Prostate gland (tissue), 2 donors: ENCODE measurements around the gene SEL1L3. TPM values are rescaled to one million over a fixed set of nuclear protein-coding genes. Genes with fewer than 3 reads are reported as not detected.

Source experiments
- DNase-seq: peaks from one replicate; pipeline ENCODE4 v3.0.0-alpha.2; 2019; ENCODE audit warnings: low spot score
- H3K27ac ChIP-seq, 2 donors: fragments of 200-600 bp; sonication (generic); 2 replicates each; pipeline ENCODE4 v1.5.1; 2017 to 2019
- H3K27me3 ChIP-seq: fragments of 200-600 bp; sonication (generic); replicated peaks from 2 replicates; pipeline ENCODE4 v1.5.1; 2019; ENCODE audit not compliant: insufficient read depth
- H3K36me3 ChIP-seq, 2 donors: fragments of 200-600 bp; sonication (generic); 1 replicate in 1 of 2; 2 replicates in 1 of 2; pipeline versions ENCODE4 v1.5.1 to v1.8.1; 2017 to 2019
- H3K4me1 ChIP-seq: fragments of 200-600 bp; sonication (generic); replicated peaks from 2 replicates; pipeline ENCODE4 v1.5.1; 2019
- H3K4me3 ChIP-seq, 2 donors: fragments of 200-600 bp; sonication (generic); 2 replicates each; pipeline ENCODE4 v1.5.1; 2017 to 2019
- H3K9me3 ChIP-seq: fragments of 200-600 bp; sonication (generic); 2 replicates; pipeline ENCODE4 v1.5.1; 2017
- CTCF ChIP-seq, 4 experiments: fragments of 200-600 bp in 2 of 4; fragments of 450-650 bp in 2 of 4; sonication (generic) in 2 of 4; IDR thresholded peaks; 1 replicate in 3 of 4; 2 replicates in 1 of 4; pipeline ENCODE4 v1.5.1; 2016 to 2019; ENCODE audit warnings: antibody characterized with exemption in 4 of 4, mild to moderate bottlenecking in 2 of 4, moderate library complexity in 2 of 4
- POLR2A ChIP-seq: fragments of 450-650 bp; IDR thresholded peaks from one replicate; pipeline ENCODE4 v1.6.1; 2016; ENCODE audit warnings: antibody characterized with exemption, mild to moderate bottlenecking
- POLR2AphosphoS5 ChIP-seq: sonication (generic); formaldehyde crosslinking; IDR thresholded peaks from one replicate; pipeline ENCODE4 v1.6.1; 2017; ENCODE audit warnings: antibody characterized with exemption
- WGBS: methylation state at CpG from one replicate; pipeline ENCODE4 v1.1.5; 2018; 5-methylcytosine and 5-hydroxymethylcytosine counted together
- intact Hi-C: fragments of 100-400 bp; cut with DNase I; formaldehyde crosslinking; loops from one replicate; pipeline ENCODE4 v1.14.2; 2022
- total RNA-seq, 2 donors: library from RNA; depleted of rRNA; stranded (reverse); fragments of >200 nt; gene quantifications; one replicate each; pipeline ENCODE4 v1.1.0, GENCODE V29; 2016

SEL1L3 gene
- total RNA-seq, 2 donors from 2014 or later, result 22.2 to 26.1 TPM

GRCh38 chr4:25729564-25729963 is 133.2 kb downstream of the SEL1L3 start:
- no peaks in the 10 kb centered on the region for H3K9me3 ChIP-seq
- TF ChIP-seq POLR2A, result no peak
- no peak for TF ChIP-seq POLR2AphosphoS5
- TF ChIP-seq CTCF (IDR thresholded peaks at IDR 0.05), result no peak

GRCh38 chr4:25728886-25729285 is 133.9 kb downstream of the SEL1L3 start:
- Histone ChIP-seq H3K27ac (no peak overlapping the region), H3K4me1 (no peaks in the 10 kb centered on the region), H3K36me3 (no peaks in the 10 kb centered on the region), H3K27me3 (no peaks in the 10 kb centered on the region), H3K4me3 (no peak overlapping the region), H3K9me3 (no peaks in the 10 kb centered on the region)
- 48% methylated on average over 3 of the region's 3 CpGs for WGBS
- no peak for TF ChIP-seq CTCF (IDR thresholded peaks at IDR 0.05)
- no peak for TF ChIP-seq POLR2A
- intact Hi-C loops, result no loop called here
- DNase-seq, result no peak

More at GRCh38 chr4:25729564-25729963, 133.2 kb downstream of the SEL1L3 start:
- intact Hi-C loops, result no loop called here
- Histone ChIP-seq H3K4me1 (no peaks in the 10 kb centered on the region), H3K36me3 (no peaks in the 10 kb centered on the region), H3K27me3 (no peaks in the 10 kb centered on the region), H3K4me3 (no peak overlapping the region), H3K27ac (no peak overlapping the region)
- DNase-seq, result no peak
- 96% methylated on average over 9 of the region's 9 CpGs for WGBS

GRCh38 chr4:25727711-25728493 is 134.9 kb downstream of the SEL1L3 start:
- Histone ChIP-seq H3K9me3 (no peaks in the 10 kb centered on the region), H3K4me1 (no peaks in the 10 kb centered on the region), H3K4me3 (no peak overlapping the region), H3K36me3 (no peaks in the 10 kb centered on the region), H3K27me3 (no peaks in the 10 kb centered on the region), H3K27ac (no peak overlapping the region)
- intact Hi-C loops, result no loop called here
- TF ChIP-seq POLR2A, result no peak
- TF ChIP-seq POLR2AphosphoS5, result no peak
- no peak for TF ChIP-seq CTCF (IDR thresholded peaks at IDR 0.05)
- 88% methylated on average over 9 of the region's 9 CpGs for WGBS
- DNase-seq, result no peak

- Histone ChIP-seq H3K4me1 (no peaks in the 10 kb centered on the region), H3K36me3 (no peaks in the 10 kb centered on the region), H3K27me3 (no peaks in the 10 kb centered on the region), H3K4me3 (no peak overlapping the region), H3K27ac (no peak overlapping the region), H3K9me3 (no peaks in the 10 kb centered on the region)
- TF ChIP-seq POLR2AphosphoS5, result no peak
- no peak for TF ChIP-seq POLR2A
- no peak for TF ChIP-seq CTCF (IDR thresholded peaks at IDR 0.05)
- intact Hi-C loops, result no loop called here
- WGBS, result 83% methylated on average over 7 of the region's 7 CpGs
- no peak for DNase-seq
Measured at GRCh38 chr4:25725870-25726269, 136.9 kb downstream of the SEL1L3 start.

- TF ChIP-seq CTCF (IDR thresholded peaks at IDR 0.05), result no peak
- TF ChIP-seq POLR2AphosphoS5, result no peak
- TF ChIP-seq POLR2A, result no peak
- H3K27ac ChIP-seq, result no peak overlapping the region
- H3K9me3 ChIP-seq, result no peaks in the 10 kb centered on the region
- WGBS, result 61% methylated on average over 1 of the region's 1 CpG
- H3K4me1 ChIP-seq, result no peaks in the 10 kb centered on the region
- no peak for DNase-seq
- intact Hi-C loops, result no loop called here
- H3K4me3 ChIP-seq, result no peak overlapping the region
- H3K27me3 ChIP-seq, result no peaks in the 10 kb centered on the region
- no peaks in the 10 kb centered on the region for H3K36me3 ChIP-seq
Measured at GRCh38 chr4:25723409-25723808, 139.4 kb downstream of the SEL1L3 start.
